HPDE6-E6E7 (cell line): Measurements from ENCODE around the gene BCAS2.

Experiments
- DNase-seq: peaks from one replicate; pipeline ENCODE4 v3.0.0; 2011; ENCODE audit warnings: missing footprints; ENCODE audit errors: extremely low spot score

The BCAS2 gene

DNA sequence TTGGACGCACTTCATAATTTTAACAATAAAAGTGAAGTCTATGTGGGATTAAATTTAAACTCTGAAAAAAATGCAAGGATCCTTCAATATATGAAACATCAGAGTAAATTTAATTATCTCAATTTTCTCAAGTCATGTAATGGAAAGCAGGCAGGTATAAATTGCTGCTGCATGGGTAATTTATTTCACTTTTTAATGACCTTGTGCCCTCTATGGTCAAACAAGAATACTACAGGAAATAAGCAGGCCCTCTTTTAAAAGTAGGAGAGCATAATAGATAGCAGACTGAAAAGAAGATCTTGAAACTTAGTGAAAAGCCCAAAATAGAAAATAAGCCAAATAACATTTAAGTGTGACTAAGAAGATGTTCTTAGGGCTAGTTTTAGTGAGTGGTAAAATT lies 22.9 kb downstream of the BCAS2 start:
- no peak for DNase-seq

- no peak for DNase-seq
Observed at GRCh38 chr1:114554577-114554976, 26.8 kb downstream of the BCAS2 start.

DNA sequence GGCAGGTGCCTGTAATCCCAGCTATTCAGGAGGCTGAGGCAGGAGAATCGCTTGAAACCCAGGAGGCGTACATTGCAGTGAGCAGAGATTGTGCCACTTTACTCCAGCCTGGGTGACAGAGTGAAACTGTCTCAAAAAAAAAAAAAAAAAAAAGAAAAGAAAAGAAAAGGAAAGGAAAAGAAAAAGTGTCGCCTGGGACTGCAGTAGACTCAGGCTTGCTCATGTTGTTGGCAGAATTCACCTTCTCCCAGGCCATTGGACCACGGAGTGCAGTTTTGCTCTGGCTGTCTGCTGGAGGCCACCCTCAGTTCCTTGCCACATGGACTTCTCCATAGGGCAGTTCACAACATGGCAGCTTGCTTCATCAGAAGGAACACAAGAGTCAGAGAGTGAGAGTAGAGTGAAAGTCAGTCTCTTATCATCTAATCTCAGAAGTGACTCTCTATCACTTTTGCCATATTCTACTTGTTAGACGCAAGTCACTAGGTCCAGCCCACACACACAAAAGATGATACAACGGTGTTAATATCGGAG lies 29.2 kb downstream of the BCAS2 start:
- DNase-seq: no peak

- no peak for DNase-seq
Observed at GRCh38 chr1:114551400-114551799, 30.0 kb downstream of the BCAS2 start.

GRCh38 chr1:114550336-114550735 lies 31.1 kb downstream of the BCAS2 start:
- no peak for DNase-seq

DNA sequence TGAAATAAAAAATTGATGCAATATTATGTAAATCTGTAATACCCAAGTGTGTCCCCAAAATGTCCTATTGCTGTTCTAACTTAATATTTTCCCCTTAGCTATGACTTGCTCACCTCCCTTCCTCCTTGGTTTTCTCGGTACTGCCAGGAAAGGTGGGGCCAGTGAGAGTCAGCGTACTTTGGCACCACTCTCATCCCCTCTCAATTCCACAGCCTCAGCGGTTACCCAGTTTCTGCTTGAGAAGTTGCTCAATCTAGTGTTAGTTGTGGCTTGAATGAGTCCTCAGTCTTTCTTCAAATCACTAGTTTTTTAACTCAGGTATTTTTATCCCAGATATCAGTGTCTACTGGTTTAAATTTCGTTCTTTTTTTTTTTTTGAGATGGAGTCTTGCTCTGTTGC lies 32.3 kb downstream of the BCAS2 start:
- DNase-seq: no peak

GRCh38 chr1:114547076-114547475 lies 34.3 kb downstream of the BCAS2 start:
- DNase-seq: no peak

- DNase-seq: no peak
Observed at GRCh38 chr1:114545796-114546195, 35.6 kb downstream of the BCAS2 start.

GRCh38 chr1:114545315-114545714 lies 36.1 kb downstream of the BCAS2 start:
- no peak for DNase-seq

DNA sequence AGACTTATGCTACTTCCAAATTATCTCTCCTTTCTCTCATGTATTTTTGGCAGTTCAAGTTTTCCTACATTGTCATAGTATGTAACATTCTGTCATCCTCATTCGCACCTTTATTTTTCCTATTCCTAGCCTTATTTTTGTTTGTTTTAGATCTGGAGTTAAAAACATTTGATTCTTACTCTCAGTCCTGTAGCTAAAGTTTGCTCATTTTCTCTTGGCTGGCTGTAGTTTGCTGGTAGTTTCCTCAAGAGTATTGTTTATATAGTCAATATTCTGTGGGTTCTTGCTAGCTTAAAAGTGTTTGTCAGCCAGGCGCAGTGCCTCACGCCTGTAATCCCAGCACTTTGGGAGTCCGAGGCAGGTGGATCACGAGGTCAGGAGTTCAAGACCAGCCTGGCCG lies 40.6 kb downstream of the BCAS2 start:
- no peak for DNase-seq

- DNase-seq: no peak
Observed at GRCh38 chr1:114540272-114540671, 41.1 kb downstream of the BCAS2 start.

DNA sequence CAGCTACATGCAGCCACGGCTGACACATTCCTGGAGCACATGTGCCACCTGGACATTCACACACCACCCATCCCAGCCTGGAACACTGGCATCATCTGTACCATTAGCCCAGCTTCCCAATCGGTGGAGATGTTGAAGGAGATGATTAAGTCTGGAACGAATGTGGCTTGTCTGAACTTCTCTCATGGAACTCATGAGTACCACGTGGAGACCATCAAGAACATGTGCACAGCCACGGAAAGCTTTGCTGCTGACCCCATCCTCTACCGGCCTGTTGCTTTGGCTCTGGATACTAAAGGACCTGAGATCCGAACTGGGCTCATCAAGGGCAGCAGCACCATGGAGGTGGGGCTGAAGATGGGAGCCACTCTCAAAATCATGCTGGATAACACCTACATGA lies 45.4 kb downstream of the BCAS2 start:
- no peak for DNase-seq

DNA sequence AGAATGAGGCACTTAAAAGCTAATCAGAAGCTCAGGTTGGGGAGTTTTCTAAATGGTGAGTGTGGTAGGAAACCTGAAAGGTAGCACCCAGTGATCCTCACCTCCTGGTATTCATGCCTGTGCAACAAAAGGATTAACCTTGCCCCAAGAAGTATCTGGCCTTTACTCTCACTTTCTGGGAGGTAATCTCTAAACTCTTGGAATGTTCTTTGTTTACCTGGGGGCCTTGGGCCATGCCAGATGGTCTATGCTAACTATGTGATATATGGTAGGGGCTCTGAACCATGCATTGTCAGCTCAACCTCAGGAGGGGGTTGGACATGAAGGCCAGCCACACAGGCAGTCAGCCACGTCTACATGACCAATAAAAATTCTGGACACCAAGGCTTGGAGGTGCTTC lies 46.0 kb downstream of the BCAS2 start:
- DNase-seq: no peak

DNA sequence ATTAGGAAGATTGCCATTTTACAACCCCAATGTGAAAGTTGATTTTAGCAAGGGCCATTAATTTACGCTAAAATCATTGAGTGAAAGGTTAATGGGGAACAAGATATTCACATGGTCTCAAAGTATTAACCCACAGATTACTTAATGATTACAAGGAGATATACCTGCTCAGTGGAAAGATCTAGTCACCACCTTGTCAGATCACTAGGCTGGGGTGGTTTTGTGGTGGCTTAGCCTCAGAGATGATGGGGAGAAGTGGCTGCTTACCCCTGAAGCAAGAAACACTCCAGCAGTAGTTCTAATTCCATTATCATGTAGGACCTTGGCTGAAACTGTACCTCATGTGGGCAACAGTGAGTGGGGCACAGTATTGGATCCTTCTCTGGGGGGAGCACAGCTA lies 50.3 kb downstream of the BCAS2 start:
- DNase-seq: no peak

GRCh38 chr1:114530224-114530623 lies 51.2 kb downstream of the BCAS2 start:
- DNase-seq: no peak

DNA sequence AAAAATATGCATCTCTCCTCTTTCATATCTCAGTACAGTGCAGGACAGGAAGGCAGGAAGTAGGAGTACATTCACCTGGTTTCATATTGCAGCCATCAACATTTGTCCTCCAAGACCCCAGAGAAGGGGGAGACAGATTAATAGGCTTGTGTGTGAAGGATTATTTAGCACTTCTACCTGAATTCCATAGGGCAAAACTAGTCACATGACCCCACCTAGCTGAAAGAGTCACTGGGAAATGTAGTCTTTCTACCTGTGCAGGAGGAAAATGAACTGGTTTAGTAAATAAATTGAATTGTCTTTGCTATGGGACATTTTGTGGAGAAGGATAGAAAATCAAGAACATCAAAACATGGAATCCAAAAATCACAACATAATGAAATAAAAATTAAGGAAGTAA lies 56.5 kb downstream of the BCAS2 start:
- no peak for DNase-seq

DNA sequence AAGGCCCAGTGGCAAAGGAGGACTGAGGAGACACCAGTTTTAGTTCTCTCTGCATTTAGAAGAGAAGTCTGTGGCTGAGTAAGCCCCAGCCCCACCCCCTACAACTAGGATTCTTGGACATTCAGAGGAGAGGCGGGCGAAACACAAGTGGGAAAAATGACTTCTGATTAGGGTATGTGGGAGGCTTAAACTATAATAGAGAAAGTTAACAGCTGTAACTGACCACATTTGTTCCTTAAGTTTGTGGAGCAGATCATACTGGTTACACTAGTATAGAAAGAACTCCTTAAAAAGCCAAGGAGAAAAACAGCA lies 59.2 kb downstream of the BCAS2 start:
- DNase-seq: no peak

GRCh38 chr1:114521396-114522263 lies 59.8 kb downstream of the BCAS2 start:
- no peak for DNase-seq
